K562 (cell line): ENCODE measurements around the gene KIFAP3. TPM values are rescaled to one million over a fixed set of nuclear protein-coding genes. Genes with fewer than 3 reads are reported as not detected.
A peak's percentile ranks its signal among the peaks of the same experiment; 100 is the strongest.

Experiments
- CC2D1A ChIP-seq: fragments of 450-650 bp; IDR thresholded peaks from 2 replicates; pipeline ENCODE4 v1.6.1; 2017; ENCODE audit warnings: mild to moderate bottlenecking
- HCFC1 ChIP-seq: IDR thresholded peaks from 2 replicates; pipeline ENCODE4 v1.6.1; 2012; ENCODE audit warnings: low read depth, low read length, improper control_type of control experiment
- HNRNPLL ChIP-seq: fragments of 200-400 bp; formaldehyde crosslinking; IDR thresholded peaks from 2 replicates; pipeline ENCODE4 v1.6.1; 2017; ENCODE audit warnings: low read length, low read depth, mild to moderate bottlenecking; ENCODE audit not compliant: poor library complexity, severe bottlenecking
- HOXB6 ChIP-seq: fragments of 250-450 bp; sonication (Bioruptor Pico); IDR thresholded peaks from 2 replicates; pipeline ENCODE4 v1.5.1; 2022; ENCODE audit warnings: mild to moderate bottlenecking, borderline replicate concordance
- KAT2B ChIP-seq: IDR thresholded peaks from one replicate; pipeline ENCODE4 v1.6.1; 2012; ENCODE audit warnings: low read depth, mild to moderate bottlenecking, control low read depth, inconsistent platforms, low read length, moderate library complexity
- KLF13 ChIP-seq: fragments of 450-650 bp; IDR thresholded peaks from 2 replicates; pipeline ENCODE4 v1.6.1; 2016; ENCODE audit warnings: missing genetic modification characterization, low read depth, mild to moderate bottlenecking, missing compliant biosample characterization, moderate library complexity, borderline replicate concordance
- MCM3 ChIP-seq: fragments of 450-650 bp; IDR thresholded peaks from 2 replicates; pipeline ENCODE4 v1.6.1; 2016
- MYC ChIP-seq, 2 experiments: fragments of 250-450 bp in 1 of 2; sonication (Bioruptor Pico) in 1 of 2; IDR thresholded peaks; 2 replicates each; pipeline versions ENCODE4 v1.5.1 to v1.6.1; 2012 to 2021; ENCODE audit warnings: low read depth in 2 of 2, borderline replicate concordance in 1 of 2, improper control_type of control experiment in 1 of 2, low read length in 1 of 2, mild to moderate bottlenecking in 1 of 2, moderate library complexity in 1 of 2
- POLR2AphosphoS5 ChIP-seq: IDR thresholded peaks from 2 replicates; pipeline ENCODE4 v1.6.1; 2011; ENCODE audit warnings: mild to moderate bottlenecking, low read depth, low read length, moderate library complexity; ENCODE audit not compliant: control insufficient read depth, insufficient read depth
- RAD21 ChIP-seq, 2 experiments: fragments of 250-450 bp in 1 of 2; fragments of 450-650 bp in 1 of 2; sonication (Bioruptor Pico) in 1 of 2; formaldehyde crosslinking in 1 of 2; IDR thresholded peaks in 1 of 2; conservative IDR thresholded peaks in 1 of 2; 2 replicates each; pipeline versions ENCODE4 v1.4.0 to v1.8.0; 2020 to 2022; ENCODE audit warnings: mild to moderate bottlenecking in 2 of 2, moderate library complexity in 1 of 2
- SRF ChIP-seq, 2 experiments: fragments of 250-450, 450-650 bp in 1 of 2; sonication (Bioruptor Pico) in 1 of 2; sonication (generic) in 1 of 2; formaldehyde crosslinking; IDR thresholded peaks; 2 replicates each; pipeline versions ENCODE4 v1.5.0 to v1.5.1; 2020 to 2022; ENCODE audit warnings: mild to moderate bottlenecking in 1 of 2, missing genetic modification reagents in 1 of 2
- ZNF146 ChIP-seq: IDR thresholded peaks from one replicate; pipeline ENCODE4 v1.6.1; 2018; ENCODE audit warnings: missing compliant biosample characterization; ENCODE audit not compliant: unreplicated experiment
- ZNF184 ChIP-seq: sonication (generic); formaldehyde crosslinking; IDR thresholded peaks from 2 replicates; pipeline ENCODE4 v1.5.0; 2020; ENCODE audit warnings: missing genetic modification reagents
- ZNF431 ChIP-seq: sonication (generic); formaldehyde crosslinking; IDR thresholded peaks from 2 replicates; pipeline ENCODE4 v1.8.0; 2022; ENCODE audit warnings: mild to moderate bottlenecking, missing genetic modification reagents
- ZNF695 ChIP-seq: fragments of 450-650 bp; formaldehyde crosslinking; IDR thresholded peaks from 2 replicates; pipeline ENCODE4 v1.4.0; 2020; ENCODE audit warnings: mild to moderate bottlenecking, moderate library complexity
- polyA plus RNA-seq, 8 experiments: library from polyadenylated mRNA; depleted of rRNA in 4 of 8; stranded (reverse) in 5 of 8; unstranded in 3 of 8; fragments of >200 nt; fragmentation: Nextera tagmentation in 2 of 8; fragmentation: Illumina TruSeq in 1 of 8; extraction: Ambion mirVana in 2 of 8; extraction: Trizol in 1 of 8; gene quantifications; 2 replicates each; pipeline versions ENCODE4 v1.2.1 to v1.2.3, GENCODE V29; 2011 to 2014; ENCODE audit warnings: inconsistent platforms in 1 of 8, missing spikeins in 1 of 8
- total RNA-seq, 7 experiments: library from RNA; depleted of rRNA in 6 of 7; stranded (reverse); fragments of >200 nt in 6 of 7; fragmentation: Illumina TruSeq in 2 of 7; extraction: Trizol in 2 of 7; gene quantifications; 2 replicates each; pipeline versions ENCODE4 v1.2.1 to v1.2.3, GENCODE V29; 2011 to 2021; ENCODE audit warnings: low replicate concordance in 1 of 7
- TF ChIP-seq, protein P1 (sequence below): fragments of 450-650 bp; conservative IDR thresholded peaks from 2 replicates; pipeline ENCODE4 v1.6.1; 2016; ENCODE audit warnings: missing genetic modification characterization, low read depth, mild to moderate bottlenecking, control low read depth, missing compliant biosample characterization
- TF ChIP-seq, protein P2 (sequence below): fragments of 450-650 bp; IDR thresholded peaks from 2 replicates; pipeline ENCODE4 v1.6.1; 2016; ENCODE audit warnings: borderline replicate concordance
- TF ChIP-seq, protein P3 (sequence below): fragments of 250-450 bp; sonication (Bioruptor Pico); IDR thresholded peaks from 2 replicates; pipeline ENCODE4 v1.5.0; 2021; ENCODE audit warnings: mild to moderate bottlenecking, borderline replicate concordance
- TF ChIP-seq, protein P4 (sequence below): IDR thresholded peaks from 2 replicates; pipeline ENCODE4 v1.6.1; 2011; ENCODE audit not compliant: insufficient read length; ENCODE audit errors: extremely low read depth

Gene KIFAP3
- total and polyA plus RNA-seq, 9 of the 15 experiments (the other 6 are each of a cell fraction or from before 2014, with no cell fraction given) = 8.8 to 17.5 (median 11.8) TPM

DNA sequence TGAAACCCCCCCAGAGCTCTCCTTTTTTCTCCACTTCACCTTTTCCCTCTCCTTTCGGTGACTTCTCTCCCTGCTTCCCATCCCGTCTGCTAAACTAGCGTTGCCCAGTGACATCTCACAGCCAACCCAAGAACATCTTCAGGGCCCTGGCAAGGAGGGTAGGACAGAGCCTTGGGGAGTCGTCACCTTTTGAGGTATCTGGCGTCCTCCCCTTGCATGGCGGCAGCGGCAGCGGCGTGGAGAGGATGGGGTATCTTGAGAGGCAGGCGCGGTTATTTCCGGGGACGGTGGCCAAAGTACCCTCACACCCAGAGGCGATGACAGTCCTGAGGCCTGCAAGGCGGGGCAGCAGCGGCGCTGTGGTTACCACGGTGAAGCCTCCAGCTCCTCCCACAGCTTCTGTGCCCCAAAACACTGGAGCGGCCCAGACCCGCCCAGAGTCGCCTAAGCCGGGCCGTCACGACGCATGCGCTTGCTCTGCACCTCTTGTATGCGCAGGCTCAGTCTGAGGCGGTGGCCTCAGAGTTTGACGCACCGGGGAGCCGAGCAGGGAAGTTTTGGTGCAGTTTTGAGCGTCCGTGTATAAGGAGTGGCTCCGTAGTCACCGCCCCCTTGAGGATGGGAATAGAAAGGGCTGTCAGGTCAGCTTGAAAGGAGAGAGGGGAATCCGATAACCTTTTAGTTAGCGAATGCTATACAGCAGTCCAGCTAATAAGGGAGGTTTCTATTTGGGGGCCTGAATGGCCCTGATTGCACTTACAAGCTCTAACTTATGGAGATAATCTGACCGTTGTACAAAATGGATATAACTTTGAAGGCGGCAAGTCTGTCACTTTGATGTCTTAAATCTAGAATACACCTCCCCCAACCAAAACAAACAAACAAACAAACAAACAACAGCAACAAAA lies at the start of gene KIFAP3 (continued):
- TF ChIP-seq, protein P1, sequence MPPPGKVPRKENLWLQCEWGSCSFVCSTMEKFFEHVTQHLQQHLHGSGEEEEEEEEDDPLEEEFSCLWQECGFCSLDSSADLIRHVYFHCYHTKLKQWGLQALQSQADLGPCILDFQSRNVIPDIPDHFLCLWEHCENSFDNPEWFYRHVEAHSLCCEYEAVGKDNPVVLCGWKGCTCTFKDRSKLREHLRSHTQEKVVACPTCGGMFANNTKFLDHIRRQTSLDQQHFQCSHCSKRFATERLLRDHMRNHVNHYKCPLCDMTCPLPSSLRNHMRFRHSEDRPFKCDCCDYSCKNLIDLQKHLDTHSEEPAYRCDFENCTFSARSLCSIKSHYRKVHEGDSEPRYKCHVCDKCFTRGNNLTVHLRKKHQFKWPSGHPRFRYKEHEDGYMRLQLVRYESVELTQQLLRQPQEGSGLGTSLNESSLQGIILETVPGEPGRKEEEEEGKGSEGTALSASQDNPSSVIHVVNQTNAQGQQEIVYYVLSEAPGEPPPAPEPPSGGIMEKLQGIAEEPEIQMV (tag) = peak; percentile 86
- TF ChIP-seq, protein P2, sequence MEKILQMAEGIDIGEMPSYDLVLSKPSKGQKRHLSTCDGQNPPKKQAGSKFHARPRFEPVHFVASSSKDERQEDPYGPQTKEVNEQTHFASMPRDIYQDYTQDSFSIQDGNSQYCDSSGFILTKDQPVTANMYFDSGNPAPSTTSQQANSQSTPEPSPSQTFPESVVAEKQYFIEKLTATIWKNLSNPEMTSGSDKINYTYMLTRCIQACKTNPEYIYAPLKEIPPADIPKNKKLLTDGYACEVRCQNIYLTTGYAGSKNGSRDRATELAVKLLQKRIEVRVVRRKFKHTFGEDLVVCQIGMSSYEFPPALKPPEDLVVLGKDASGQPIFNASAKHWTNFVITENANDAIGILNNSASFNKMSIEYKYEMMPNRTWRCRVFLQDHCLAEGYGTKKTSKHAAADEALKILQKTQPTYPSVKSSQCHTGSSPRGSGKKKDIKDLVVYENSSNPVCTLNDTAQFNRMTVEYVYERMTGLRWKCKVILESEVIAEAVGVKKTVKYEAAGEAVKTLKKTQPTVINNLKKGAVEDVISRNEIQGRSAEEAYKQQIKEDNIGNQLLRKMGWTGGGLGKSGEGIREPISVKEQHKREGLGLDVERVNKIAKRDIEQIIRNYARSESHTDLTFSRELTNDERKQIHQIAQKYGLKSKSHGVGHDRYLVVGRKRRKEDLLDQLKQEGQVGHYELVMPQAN = peak; percentile 68; the same call in 1 of the 2 replicates
- TF ChIP-seq ZNF695 (no peak), MYC (IDR thresholded peaks at IDR 0.05; ENCODE audit: low read depth, low read length) (0 out of 2 replicates have a peak, but pooled peaks have one; percentile 29), MYC (CRISPR knock-in tag; IDR thresholded peaks at IDR 0.05; ENCODE audit: borderline replicate concordance, low read depth) (no peak), HOXB6 (CRISPR knock-in tag) (no peak), POLR2AphosphoS5 (0 out of 2 replicates have a peak, but pooled peaks have one; percentile 26), ZNF431 (CRISPR knock-in tag) (peak; percentile 42; the same call in 1 of the 2 replicates), ZNF184 (CRISPR knock-in tag) (no peak), RAD21 (CRISPR knock-in tag; conservative IDR thresholded peaks at IDR 0.05 in 1 of 2, IDR thresholded peaks at IDR 0.05 in 1 of 2) (peak; percentile 56 to 65), HCFC1 (peak; percentile 61), MCM3 (no peak), ZNF146 (CRISPR knock-in tag) (no peak), KLF13 (tag) (peak; percentile 30), SRF (CRISPR knock-in tag; IDR thresholded peaks at IDR 0.05) (0 out of 4 replicates have a peak, but pooled peaks of 1 of the 2 experiments have one; percentile 16), HNRNPLL (peak; percentile 92), CC2D1A (peak; percentile 85), KAT2B (peak; percentile 65)
- TF ChIP-seq, protein P3, sequence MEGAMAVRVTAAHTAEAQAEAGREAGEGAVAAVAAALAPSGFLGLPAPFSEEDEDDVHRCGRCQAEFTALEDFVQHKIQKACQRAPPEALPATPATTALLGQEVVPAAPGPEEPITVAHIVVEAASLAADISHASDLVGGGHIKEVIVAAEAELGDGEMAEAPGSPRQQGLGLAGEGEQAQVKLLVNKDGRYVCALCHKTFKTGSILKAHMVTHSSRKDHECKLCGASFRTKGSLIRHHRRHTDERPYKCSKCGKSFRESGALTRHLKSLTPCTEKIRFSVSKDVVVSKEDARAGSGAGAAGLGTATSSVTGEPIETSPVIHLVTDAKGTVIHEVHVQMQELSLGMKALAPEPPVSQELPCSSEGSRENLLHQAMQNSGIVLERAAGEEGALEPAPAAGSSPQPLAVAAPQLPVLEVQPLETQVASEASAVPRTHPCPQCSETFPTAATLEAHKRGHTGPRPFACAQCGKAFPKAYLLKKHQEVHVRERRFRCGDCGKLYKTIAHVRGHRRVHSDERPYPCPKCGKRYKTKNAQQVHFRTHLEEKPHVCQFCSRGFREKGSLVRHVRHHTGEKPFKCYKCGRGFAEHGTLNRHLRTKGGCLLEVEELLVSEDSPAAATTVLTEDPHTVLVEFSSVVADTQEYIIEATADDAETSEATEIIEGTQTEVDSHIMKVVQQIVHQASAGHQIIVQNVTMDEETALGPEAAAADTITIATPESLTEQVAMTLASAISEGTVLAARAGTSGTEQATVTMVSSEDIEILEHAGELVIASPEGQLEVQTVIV (CRISPR knock-in tag) = no peak
- TF ChIP-seq, protein P4, sequence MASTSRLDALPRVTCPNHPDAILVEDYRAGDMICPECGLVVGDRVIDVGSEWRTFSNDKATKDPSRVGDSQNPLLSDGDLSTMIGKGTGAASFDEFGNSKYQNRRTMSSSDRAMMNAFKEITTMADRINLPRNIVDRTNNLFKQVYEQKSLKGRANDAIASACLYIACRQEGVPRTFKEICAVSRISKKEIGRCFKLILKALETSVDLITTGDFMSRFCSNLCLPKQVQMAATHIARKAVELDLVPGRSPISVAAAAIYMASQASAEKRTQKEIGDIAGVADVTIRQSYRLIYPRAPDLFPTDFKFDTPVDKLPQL = no peak
